Inferior parietal cortex (tissue), 1 donor: Measurements from ENCODE around the gene LAMA2.

Experiments
- DNase-seq: peaks from one replicate; pipeline ENCODE4 v3.0.0-alpha.2; 2016; ENCODE audit errors: extremely low spot score

The LAMA2 gene

DNA sequence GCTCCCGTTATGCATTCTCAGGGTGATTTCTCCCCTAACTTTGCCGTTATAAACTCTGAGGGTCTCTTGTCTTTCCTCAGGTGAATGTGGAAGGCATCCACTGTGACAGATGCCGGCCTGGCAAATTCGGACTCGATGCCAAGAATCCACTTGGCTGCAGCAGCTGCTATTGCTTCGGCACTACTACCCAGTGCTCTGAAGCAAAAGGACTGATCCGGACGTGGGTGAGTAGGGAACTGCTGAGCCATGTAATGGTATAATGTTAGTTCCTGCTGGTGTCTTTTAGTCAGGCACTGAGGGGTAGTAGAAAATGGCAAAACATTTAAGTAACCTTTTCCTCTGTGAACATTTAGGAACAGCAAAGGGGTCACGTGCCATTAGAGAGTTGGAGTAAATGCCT lies 431.6 kb downstream of the LAMA2 start:
- DNase-seq, result peak; percentile 32

DNA sequence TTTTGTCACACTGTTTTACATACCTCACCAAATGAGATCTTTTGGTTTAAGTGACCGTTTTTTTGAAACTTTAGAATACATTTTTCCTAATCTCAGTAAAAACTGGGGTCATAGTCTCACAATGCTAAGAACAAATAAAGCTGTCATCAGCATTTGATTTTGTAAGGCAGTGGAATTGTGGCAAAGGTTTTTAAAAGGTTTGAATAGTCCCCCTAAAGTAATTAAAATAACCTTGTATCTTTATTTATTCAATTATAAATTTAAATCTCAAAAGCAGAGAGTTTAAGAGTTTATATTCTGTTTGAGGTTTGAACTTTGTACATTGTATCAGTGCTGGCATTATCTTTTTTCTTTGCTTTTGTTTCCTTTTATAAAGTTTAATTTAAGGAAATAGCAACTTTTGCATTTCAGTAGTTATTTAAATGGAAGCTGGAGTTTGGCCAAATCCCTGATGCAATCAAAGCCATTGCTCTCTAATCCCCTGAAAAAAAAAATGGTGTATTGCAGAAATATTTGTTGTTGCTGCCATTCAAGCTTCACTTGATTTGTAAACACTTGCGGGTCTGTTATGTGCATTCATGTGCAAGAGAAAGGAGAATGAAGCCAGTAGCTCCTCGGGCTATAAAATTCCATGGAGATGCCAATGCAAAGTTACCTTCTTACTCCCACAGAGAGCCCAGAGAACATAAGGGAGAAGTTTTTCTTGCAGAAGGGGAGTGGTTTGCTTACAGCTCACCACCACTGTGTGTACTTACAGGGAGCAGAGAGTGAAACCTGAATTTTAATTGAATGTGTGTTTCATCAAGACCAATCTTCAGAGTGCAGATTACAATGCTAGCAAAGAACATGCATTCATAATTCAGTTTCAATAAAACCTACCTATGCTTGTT lies 435.2 kb downstream of the LAMA2 start:
- no peak for DNase-seq

DNA sequence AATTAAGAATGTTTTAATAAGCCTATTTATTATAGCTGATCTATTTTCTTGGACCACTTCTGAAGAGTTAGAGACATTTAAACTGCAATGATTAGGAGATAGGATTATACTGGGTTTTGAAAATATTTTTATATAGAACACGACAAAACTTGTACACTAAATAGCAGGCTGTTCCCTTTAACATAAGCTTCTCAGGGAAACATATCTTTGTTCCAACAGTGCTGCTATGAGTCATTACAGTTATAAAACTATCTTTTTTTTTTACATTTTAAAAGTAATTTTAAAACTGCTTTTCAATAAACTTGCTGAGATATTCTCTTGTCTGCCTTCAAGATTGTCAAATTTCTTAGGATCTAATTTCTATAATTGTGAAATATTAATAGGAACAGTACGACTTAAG lies 438.0 kb downstream of the LAMA2 start:
- no peak for DNase-seq

DNA sequence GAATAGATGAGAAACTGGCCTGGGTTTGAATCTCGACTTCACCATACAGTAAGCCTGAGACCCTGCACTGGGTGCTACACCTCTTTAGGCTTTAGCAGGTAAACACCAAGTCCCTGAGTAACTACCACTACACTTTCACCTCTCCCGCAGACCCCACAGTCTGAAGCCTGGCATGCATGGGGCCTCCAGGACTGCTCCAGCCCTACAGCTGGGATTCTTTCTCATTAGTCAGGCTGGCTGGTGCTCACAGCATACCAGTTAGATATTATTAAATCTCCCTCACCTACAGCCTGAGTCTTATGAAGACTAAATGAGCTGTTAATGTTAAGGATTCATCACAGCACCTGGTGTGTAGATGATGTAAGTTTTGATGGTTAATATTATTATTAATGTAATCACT lies 438.4 kb downstream of the LAMA2 start:
- no peak for DNase-seq

- no peak for DNase-seq
Observed at GRCh38 chr6:129324345-129324744, 441.4 kb downstream of the LAMA2 start.

GRCh38 chr6:129329678-129330077 lies 446.7 kb downstream of the LAMA2 start:
- DNase-seq, result no peak

- DNase-seq, result no peak
Observed at GRCh38 chr6:129331450-129332138, 448.7 kb downstream of the LAMA2 start.

- no peak for DNase-seq
Observed at GRCh38 chr6:129335792-129336191, 452.9 kb downstream of the LAMA2 start.

- DNase-seq, result no peak
Observed at GRCh38 chr6:129338683-129339082, 455.7 kb downstream of the LAMA2 start.

DNA sequence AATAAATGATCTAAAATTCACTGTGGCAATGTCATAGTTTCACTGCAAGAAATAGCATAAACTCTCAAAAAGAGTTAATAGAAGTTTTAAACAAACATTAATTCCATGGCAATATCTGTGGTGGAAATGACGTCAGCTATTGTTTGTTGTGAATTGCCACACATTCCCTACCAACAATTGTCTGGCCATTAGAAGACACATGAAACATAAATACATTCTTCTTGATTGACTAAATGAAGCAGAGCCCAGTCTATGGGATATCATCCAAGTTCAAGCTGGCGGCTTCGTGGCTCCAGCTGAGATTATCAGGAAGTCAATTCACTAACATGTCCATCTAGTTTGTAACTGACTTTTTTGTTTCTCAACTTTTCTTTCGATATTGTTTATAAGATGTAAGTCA lies 458.0 kb downstream of the LAMA2 start:
- DNase-seq, result no peak

GRCh38 chr6:129342243-129342642 lies 459.3 kb downstream of the LAMA2 start:
- no peak for DNase-seq

- DNase-seq, result no peak
Observed at GRCh38 chr6:129342796-129343195, 459.9 kb downstream of the LAMA2 start.

DNA sequence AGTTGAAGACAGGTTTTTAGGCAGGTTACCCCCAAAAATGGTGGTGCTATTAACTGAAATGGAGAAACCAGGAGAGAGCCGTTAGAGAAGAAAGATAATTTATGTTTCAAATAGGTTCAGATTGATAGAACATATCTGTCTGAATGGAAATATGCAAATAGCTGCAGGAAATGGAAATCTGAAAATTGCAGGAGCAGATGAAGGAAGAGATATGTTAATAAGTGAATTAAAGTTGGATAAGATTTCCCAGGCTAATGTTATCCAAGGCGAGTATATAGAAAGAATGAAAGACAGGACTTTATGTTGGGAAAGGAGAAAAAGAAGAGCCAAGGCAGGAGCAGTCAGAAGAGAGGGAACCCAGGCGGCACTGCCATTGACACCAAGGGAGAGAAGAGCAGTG lies 461.4 kb downstream of the LAMA2 start:
- DNase-seq, result no peak

DNA sequence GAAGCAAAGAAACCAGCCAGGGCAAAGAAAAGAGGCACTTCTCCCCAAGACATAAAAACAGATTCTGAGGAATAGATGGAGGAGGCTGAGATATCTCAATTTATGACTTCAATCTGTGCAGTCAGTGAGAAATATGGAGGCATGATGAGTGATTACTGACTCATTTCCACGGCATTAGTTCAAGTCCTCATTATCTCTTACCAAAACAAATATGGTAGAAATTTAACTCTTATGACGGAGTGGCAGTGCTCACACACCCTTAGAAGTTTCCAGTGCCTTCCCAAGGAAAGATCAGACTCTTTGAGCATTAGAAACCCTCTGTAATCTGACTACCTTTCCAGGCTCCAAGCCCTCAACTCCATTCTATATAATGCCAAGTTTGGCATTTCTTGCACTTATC lies 463.0 kb downstream of the LAMA2 start:
- DNase-seq, result no peak

- no peak for DNase-seq
Observed at GRCh38 chr6:129346964-129347363, 464.0 kb downstream of the LAMA2 start.

- DNase-seq, result no peak
Observed at GRCh38 chr6:129350278-129350677, 467.3 kb downstream of the LAMA2 start.

- no peak for DNase-seq
Observed at GRCh38 chr6:129351807-129352206, 468.9 kb downstream of the LAMA2 start.

DNA sequence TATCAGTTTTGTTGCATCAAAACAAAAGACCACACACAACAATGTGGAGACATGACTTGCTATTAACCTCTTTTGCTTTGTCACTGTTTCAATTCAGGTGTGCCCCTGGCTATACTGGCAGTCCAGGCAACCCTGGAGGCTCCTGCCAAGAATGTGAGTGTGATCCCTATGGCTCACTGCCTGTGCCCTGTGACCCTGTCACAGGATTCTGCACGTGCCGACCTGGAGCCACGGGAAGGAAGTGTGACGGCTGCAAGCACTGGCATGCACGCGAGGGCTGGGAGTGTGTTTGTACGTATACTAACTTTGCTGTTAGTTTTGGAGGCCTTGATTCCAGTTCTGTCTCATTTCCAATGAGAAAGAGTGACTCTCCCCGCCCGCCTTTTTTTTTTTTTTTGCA lies 470.1 kb downstream of the LAMA2 start:
- no peak for DNase-seq

DNA sequence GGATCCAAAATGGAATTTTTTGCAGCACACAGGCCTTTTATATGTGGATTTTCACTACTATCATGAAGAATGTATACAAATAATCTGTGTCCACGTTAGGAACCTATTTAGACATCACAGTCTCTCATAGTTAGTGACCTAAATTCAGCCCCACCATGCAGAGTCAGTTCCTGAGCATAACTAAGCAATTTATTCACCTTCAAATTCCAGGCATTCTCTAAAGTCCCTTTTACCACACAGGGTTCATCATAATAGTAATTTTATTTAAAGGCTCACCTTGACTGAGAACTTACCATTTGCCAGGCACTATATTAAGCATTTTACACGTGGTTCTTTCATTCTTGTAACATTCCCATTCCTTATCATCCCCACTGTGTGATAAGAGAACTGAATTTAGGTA lies 473.2 kb downstream of the LAMA2 start:
- DNase-seq, result no peak

DNA sequence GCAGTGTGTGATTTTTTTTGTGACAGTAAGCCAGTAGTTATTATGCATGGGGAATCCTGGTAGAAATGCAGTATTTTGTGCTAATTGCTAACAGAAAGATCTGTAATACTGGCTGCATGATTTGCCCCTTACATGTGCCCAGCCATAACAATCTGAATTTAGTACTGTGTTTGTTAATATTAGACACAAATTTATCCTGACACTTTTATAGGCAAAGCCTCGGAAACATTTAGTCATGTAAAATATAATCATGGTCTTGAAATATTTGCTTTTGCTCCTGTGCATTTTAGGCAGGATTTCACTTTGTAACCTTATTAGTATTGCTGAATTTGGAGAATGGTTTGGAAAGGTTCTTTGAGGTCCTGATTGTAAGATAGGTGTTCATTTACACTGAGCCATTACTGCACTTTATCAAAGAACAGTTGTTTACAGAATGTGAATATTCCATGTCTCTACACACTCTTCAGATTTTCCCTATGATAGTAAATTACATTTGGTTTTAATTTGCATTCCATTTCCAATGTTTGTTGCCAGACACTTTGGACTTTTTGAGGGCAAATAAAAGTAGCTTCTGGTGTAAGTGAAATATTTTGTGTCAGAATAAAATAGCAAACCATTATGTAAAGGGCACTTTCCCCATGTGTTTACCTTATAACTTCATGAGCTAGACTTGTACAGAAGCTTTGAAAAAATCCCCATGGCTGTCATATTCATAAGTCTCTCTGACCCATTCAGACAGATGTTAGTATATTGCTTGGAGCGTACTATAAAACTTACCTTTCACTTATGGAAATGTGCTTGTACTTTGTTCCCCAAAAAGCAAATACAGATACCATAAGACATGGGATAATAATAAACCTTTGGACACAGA lies 477.1 kb downstream of the LAMA2 start:
- DNase-seq, result no peak

GRCh38 chr6:129360682-129360955 lies 477.7 kb downstream of the LAMA2 start:
- no peak for DNase-seq

DNA sequence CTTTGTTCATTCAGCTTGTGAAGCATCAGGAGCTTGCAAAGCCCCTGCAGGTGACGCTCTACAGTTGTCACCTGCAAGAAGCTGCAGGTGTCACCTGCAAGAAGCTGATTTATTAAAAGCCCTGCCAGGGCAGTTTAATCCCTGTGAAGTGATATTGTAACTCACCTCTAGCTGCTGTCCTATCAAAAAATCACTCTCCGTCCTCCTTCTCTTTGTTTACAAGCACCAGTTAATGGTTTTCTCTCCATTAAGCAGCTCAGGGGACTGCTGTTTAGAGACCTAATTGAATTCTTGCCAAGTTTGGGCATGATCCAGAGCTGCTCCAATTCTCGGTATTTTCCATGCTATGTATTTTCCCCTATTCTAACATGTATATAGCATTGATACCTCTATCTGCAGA lies 481.1 kb downstream of the LAMA2 start:
- DNase-seq, result no peak

- DNase-seq, result no peak
Observed at GRCh38 chr6:129364767-129365166, 481.8 kb downstream of the LAMA2 start.
